DOHH2 (cell line): ENCODE measurements around the gene CDK15.

Experiments
- H3F3A ChIP-seq: fragments of 200-600 bp; sonication (generic), shearing (Covaris generic); 2 replicates; pipeline ENCODE4 v1.6.0; 2016; ENCODE audit warnings: antibody characterized with exemption, mild to moderate bottlenecking; ENCODE audit not compliant: control insufficient read depth, insufficient read depth
- H3K27ac ChIP-seq: fragments of 200-600 bp; sonication (generic); 2 replicates; pipeline ENCODE4 v1.5.1; 2014; ENCODE audit warnings: low read depth, mild to moderate bottlenecking, low read length, moderate library complexity
- H3K27me3 ChIP-seq: fragments of 200-600 bp; sonication (generic); 2 replicates; pipeline ENCODE4 v1.6.1; 2014; ENCODE audit warnings: mild to moderate bottlenecking, low read length, mixed read lengths; ENCODE audit not compliant: control insufficient read depth
- H3K36me3 ChIP-seq: fragments of 200-600 bp; sonication (generic); 2 replicates; pipeline ENCODE4 v1.6.1; 2014; ENCODE audit warnings: mild to moderate bottlenecking, low read length, moderate library complexity, mixed read lengths; ENCODE audit not compliant: control insufficient read depth
- H3K4me1 ChIP-seq: fragments of 200-600 bp; sonication (generic); 2 replicates; pipeline ENCODE4 v1.6.1; 2014; ENCODE audit warnings: mild to moderate bottlenecking, low read length, mixed read lengths; ENCODE audit not compliant: control insufficient read depth
- H3K4me2 ChIP-seq: fragments of 200-600 bp; sonication (generic); 2 replicates; pipeline ENCODE4 v1.6.0; 2014; ENCODE audit warnings: mild to moderate bottlenecking, low read length, moderate library complexity
- H3K4me3 ChIP-seq: fragments of 200-600 bp; sonication (generic); 2 replicates; pipeline ENCODE4 v1.5.1; 2014; ENCODE audit warnings: mild to moderate bottlenecking, low read length, mixed read lengths
- H3K79me2 ChIP-seq: fragments of 200-600 bp; sonication (generic); 2 replicates; pipeline ENCODE4 v1.6.1; 2014; ENCODE audit warnings: mild to moderate bottlenecking, low read length, mixed read lengths; ENCODE audit not compliant: control insufficient read depth
- H3K9me2 ChIP-seq: fragments of 200-600 bp; sonication (generic); replicated peaks from 2 replicates; pipeline ENCODE4 v1.6.1; 2014; ENCODE audit warnings: mild to moderate bottlenecking, low read length, mixed read lengths; ENCODE audit not compliant: control insufficient read depth
- H3K9me3 ChIP-seq: fragments of 200-600 bp; sonication (generic); 2 replicates; pipeline ENCODE4 v1.6.1; 2014; ENCODE audit warnings: antibody characterized with exemption, low read length, mixed read lengths; ENCODE audit not compliant: control insufficient read depth, insufficient read depth
- H4K20me1 ChIP-seq: fragments of 200-600 bp; sonication (generic); 2 replicates; pipeline ENCODE4 v1.6.0; 2014; ENCODE audit warnings: low read depth, mild to moderate bottlenecking, antibody characterized with exemption, low read length, moderate library complexity; ENCODE audit not compliant: control insufficient read depth, insufficient read depth
- EZH2phosphoT487 ChIP-seq: fragments of 200-600 bp; sonication (generic); IDR thresholded peaks from 2 replicates; pipeline ENCODE4 v1.6.1; 2017; ENCODE audit warnings: borderline replicate concordance, mild to moderate bottlenecking, antibody characterized with exemption, low read length, moderate library complexity, mixed read lengths
- TF ChIP-seq, protein P1 (sequence below): fragments of 200-600 bp; sonication (generic); IDR thresholded peaks from one replicate; pipeline ENCODE4 v1.5.1; 2014; ENCODE audit warnings: antibody characterized with exemption, mild to moderate bottlenecking, low read depth, low read length; ENCODE audit not compliant: poor library complexity, severe bottlenecking

CDK15 gene

DNA sequence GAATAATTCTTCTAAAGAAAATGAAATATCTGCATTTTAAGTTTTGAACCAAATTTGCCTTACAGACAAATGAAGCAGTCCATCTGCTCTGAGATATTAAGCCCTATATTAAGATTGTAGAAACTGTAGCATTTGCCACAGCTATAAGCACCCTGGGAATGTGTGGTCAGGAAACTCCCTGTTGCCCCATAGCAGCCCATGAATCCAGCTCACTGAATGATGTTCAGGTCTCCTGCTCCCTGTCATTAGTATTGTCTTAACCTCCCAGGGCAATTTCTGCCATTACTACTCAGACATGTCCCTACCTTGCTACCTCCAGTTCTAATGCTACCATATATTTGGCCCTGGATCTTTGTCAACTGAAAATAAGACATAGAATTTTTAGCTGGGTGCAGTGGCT, 41.1 kb downstream of the CDK15 start:
- Histone ChIP-seq H3K4me2 (no peak overlapping the region), H3K9me2 (no peaks in the 10 kb centered on the region), H3K4me1 (no peaks in the 10 kb centered on the region), H3K36me3 (no peaks in the 10 kb centered on the region), H3K27ac (no peak overlapping the region), H3K27me3 (no peaks in the 10 kb centered on the region; the same call in 1 of the 2 replicates), H4K20me1 (no peaks in the 10 kb centered on the region), H3K4me3 (no peak overlapping the region), H3K9me3 (no peaks in the 10 kb centered on the region), H3K79me2 (no peaks in the 10 kb centered on the region), H3F3A (no peaks in the 10 kb centered on the region)
- TF ChIP-seq EZH2phosphoT487 = no peak
- TF ChIP-seq, protein P1, sequence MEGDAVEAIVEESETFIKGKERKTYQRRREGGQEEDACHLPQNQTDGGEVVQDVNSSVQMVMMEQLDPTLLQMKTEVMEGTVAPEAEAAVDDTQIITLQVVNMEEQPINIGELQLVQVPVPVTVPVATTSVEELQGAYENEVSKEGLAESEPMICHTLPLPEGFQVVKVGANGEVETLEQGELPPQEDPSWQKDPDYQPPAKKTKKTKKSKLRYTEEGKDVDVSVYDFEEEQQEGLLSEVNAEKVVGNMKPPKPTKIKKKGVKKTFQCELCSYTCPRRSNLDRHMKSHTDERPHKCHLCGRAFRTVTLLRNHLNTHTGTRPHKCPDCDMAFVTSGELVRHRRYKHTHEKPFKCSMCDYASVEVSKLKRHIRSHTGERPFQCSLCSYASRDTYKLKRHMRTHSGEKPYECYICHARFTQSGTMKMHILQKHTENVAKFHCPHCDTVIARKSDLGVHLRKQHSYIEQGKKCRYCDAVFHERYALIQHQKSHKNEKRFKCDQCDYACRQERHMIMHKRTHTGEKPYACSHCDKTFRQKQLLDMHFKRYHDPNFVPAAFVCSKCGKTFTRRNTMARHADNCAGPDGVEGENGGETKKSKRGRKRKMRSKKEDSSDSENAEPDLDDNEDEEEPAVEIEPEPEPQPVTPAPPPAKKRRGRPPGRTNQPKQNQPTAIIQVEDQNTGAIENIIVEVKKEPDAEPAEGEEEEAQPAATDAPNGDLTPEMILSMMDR = no peak

DNA sequence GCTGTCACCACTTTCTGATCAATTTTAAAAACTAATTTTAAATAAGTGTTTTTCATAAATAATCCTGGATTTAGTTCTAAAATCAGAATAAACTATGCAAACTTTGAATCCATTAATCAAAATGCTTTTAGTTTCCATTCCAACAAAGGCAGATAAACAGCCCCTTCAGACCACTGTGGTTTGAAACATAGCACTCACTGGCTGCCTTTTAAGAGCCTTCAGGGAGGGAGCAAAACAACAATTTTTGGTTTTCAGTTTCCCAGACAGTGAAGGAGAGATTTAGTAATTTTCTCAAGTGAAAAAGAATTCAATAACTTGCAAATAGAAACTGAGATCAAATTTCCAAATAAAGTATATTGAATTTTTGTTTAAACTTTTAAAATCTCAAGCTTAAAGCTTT, 46.1 kb downstream of the CDK15 start:
- H3K4me1 ChIP-seq = no peaks in the 10 kb centered on the region

DNA sequence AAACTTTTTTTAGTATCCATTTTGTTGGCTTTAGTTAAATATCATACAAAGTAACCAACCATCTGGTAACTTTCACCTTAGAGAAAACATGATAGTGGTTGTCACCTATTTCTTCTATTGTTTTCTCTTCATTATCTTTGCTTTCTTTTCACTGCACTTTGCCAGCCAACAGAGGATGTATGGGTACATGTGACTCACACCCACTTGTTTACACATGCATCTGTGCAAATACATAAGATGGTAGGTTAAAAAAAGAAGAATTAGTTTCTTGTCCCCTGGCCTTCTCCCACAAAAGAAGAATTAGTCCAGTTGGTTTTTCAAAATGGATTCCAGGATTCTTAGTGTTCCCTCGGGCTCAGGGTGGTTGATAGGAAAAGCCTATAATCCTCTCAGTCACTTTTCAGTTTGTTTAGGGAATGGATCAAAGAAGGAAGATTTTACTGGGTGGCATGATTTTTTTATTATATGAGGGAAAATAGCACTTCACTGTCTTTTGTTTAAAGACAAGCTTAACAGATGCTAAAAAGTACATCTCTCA, 46.6 kb downstream of the CDK15 start:
- H3K79me2 ChIP-seq = no peaks in the 10 kb centered on the region
- H3K4me1 ChIP-seq = no peaks in the 10 kb centered on the region
- no peaks in the 10 kb centered on the region for H3K9me3 ChIP-seq
- no peak overlapping the region for H3K4me3 ChIP-seq
- no peaks in the 10 kb centered on the region for H3F3A ChIP-seq
- H4K20me1 ChIP-seq = no peaks in the 10 kb centered on the region
- no peak overlapping the region for H3K4me2 ChIP-seq
- TF ChIP-seq, protein P1 = no peak
- no peak for TF ChIP-seq EZH2phosphoT487
- no peaks in the 10 kb centered on the region for H3K9me2 ChIP-seq
- H3K36me3 ChIP-seq = no peaks in the 10 kb centered on the region
- H3K27me3 ChIP-seq = peaks cover 13% of the 10 kb centered on the region
- no peak overlapping the region for H3K27ac ChIP-seq

More for the DNA sequence above, 46.1 kb downstream of the CDK15 start:
- no peak overlapping the region for H3K27ac ChIP-seq
- H3K27me3 ChIP-seq = peaks cover 8% of the 10 kb centered on the region
- H3K36me3 ChIP-seq = no peaks in the 10 kb centered on the region
- H3K9me3 ChIP-seq = no peaks in the 10 kb centered on the region
- no peaks in the 10 kb centered on the region for H4K20me1 ChIP-seq
- no peak overlapping the region for H3K4me2 ChIP-seq
- no peaks in the 10 kb centered on the region for H3K79me2 ChIP-seq
- H3F3A ChIP-seq = no peaks in the 10 kb centered on the region
- no peaks in the 10 kb centered on the region for H3K9me2 ChIP-seq
- H3K4me3 ChIP-seq = no peak overlapping the region
- TF ChIP-seq EZH2phosphoT487 = no peak
- TF ChIP-seq, protein P1 = no peak
